Keratinocyte (primary cell): ENCODE data around the gene ATXN10.

ENCODE experiments used
- CTCF ChIP-seq, 3 experiments: IDR thresholded peaks in 1 of 3; conservative IDR thresholded peaks in 1 of 3; optimal IDR thresholded peaks in 1 of 3; 2 replicates in 2 of 3; 3 replicates in 1 of 3; pipeline versions ENCODE3 to v1.5.1; 2011; ENCODE audit warnings: low read length in 3 of 3, mild to moderate bottlenecking in 3 of 3, moderate library complexity in 2 of 3, control low read depth in 1 of 3, inconsistent platforms in 1 of 3; ENCODE audit not compliant: insufficient read depth in 2 of 3; ENCODE audit errors: extremely low read depth in 1 of 3
- EZH2 ChIP-seq: IDR thresholded peaks from one replicate; pipeline ENCODE4 v1.6.1; 2012; ENCODE audit warnings: inconsistent platforms, mild to moderate bottlenecking, low read length, moderate library complexity

GRCh38 chr22:45649809-45650208 lies 21.8 kb upstream of the ATXN10 start:
- TF ChIP-seq CTCF (optimal IDR thresholded peaks at IDR 0.05 in 1 of 3, IDR thresholded peaks at IDR 0.05 in 1 of 3, conservative IDR thresholded peaks at IDR 0.05 in 1 of 3; ENCODE audit: extremely low read depth in 1 of 3, insufficient read depth in 2 of 3, low read length in 3 of 3) (no peak), EZH2 (no peak)
